ENCODE measurements around the gene LHB.
A peak's percentile ranks its signal among the peaks of the same experiment; 100 is the strongest.
"Not testable (repeated sequence)": the region's sequence is repeated elsewhere in the genome, so short reads cannot be mapped to it uniquely, and the experiment has no call there.

The LHB gene

DNA sequence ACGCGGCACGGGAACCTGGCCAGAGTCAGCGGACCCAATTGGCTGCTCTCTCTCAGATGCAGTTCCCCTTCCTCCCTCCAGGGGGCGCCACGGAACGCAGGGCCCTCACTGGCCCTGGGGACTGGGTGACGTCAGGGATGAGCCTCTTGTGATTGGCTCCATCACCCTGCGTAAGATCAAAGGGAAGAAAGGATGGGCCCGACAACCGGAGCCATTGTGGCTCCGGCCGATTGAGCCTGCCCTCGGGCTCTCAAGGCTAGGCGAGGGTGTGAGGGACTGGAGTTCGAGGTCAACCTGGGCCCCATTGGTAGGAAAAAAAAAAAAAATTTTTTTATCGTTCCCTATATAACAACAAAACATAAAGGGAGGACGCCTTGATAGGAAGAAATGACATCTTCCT is 19.9 kb upstream of the LHB start, which contains the start of gene CGB1:
TSS of gene CGB1 (minus strand) at position 81 of the 400 bp plus-strand sequence. CDS start 184 bp downstream, outside the sequence.
- DNase-seq = peak; percentile 83 to 84

- DNase-seq = peak; percentile 94 to 96
These were observed 14.9 kb upstream of the LHB start, which contains the start of gene CGB2 for GRCh38 chr19:49031642-49032301. CGB2 (plus strand) TSS chr19:49031890; CDS start chr19:49032096, 206 bp downstream.

GRCh38 chr19:49030323-49030722 is 13.4 kb upstream of the LHB start:
- DNase-seq = not testable (repeated sequence)

- not testable (repeated sequence) for DNase-seq
These were observed 12.9 kb upstream of the LHB start for GRCh38 chr19:49029749-49030148.

DNA sequence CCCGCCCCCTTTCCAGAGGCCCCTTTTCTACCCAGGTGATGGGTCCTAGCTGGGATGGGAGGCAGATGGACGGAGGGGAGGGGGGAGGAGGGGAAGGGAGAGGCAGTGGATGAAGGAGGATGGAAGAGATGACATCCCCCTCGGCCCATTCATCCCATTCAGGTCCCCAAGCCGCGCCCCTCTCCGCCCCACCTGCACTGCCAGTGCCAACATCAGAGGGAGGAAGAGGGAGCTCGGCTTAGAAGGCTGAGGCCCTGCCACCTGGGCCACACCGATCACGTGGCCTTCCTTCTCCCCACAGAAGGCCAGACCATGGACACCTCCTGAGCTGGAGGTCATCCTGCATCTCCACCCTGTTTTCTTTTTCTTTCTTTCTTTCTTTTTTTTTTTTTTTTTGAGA is 11.8 kb upstream of the LHB start:
- DNase-seq = not testable (repeated sequence)

DNA sequence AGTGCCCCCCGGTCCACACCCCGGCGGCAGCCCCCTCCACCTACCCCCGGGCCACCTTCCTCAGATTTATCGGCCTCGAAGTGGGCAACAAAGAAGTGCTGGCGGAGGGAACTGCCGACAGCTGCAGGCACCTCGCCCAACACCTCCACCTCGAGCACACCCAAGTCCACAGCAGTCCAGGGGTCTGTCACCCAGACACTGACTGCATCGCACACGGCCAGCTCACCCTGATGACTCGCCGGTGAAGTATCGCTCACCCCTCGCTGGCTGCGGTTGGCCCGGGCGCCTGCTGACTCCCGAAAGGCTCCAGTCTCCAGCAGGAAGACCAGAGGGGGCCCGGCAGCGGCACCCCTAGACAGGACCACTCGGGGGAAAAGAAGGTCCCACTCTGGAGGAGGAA is 8.7 kb upstream of the LHB start:
- DNase-seq = not testable (repeated sequence)

GRCh38 chr19:49025088-49025487 is 8.2 kb upstream of the LHB start:
- not testable (repeated sequence) for DNase-seq

DNA sequence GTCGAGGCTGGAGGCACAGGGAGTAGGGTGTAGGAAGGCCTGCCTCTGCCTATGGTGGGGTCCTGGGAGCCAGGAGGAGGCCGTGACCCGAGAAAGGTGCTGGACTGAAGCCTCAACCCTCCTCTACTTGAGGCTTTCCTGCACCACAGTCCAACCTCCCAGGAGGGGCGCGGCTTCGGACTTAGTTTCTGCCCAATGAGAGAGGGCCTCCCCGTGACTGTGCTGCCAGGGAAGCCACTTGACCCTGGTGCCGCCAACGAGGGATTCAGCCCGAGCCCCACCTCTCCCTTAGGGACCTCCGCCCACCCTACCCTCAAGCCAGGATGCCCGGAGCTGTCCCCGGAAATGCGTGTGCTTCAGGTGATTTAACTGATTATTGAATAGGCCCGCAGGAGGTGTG is 7.3 kb upstream of the LHB start, which contains the start of gene CGB3:
TSS of gene CGB3 (minus strand) at position 101 of the 400 bp plus-strand sequence. CDS start 362 bp downstream, outside the sequence.
- DNase-seq = not testable (repeated sequence)

- DNase-seq = no peak
These were observed 5.2 kb upstream of the LHB start for GRCh38 chr19:49022116-49022515.

- DNase-seq = no peak
These were observed 4.3 kb upstream of the LHB start for GRCh38 chr19:49020931-49021895.

DNA sequence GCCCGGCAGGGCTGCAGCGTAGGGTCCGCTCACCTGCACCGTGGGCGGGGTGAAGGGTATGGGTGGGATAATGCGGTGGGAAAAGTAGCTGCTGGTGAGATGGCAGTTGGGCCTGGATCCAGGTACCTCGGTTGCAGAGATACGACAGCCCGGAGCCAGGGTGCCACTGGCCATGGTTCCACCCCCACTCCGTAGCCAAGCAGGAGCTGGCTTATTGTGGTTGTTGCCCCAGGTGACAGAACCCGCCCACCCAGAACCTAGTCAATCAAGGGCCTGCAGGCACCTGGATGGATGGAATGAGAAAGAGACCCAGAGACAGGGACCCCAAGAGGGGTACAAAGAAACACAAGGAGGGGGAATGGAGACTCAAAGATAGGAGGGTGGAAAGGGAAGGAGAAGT is 3.5 kb upstream of the LHB start:
- DNase-seq = no peak

GRCh38 chr19:49019242-49019932 is 2.5 kb upstream of the LHB start:
- DNase-seq = peak; percentile 83 to 84

DNA sequence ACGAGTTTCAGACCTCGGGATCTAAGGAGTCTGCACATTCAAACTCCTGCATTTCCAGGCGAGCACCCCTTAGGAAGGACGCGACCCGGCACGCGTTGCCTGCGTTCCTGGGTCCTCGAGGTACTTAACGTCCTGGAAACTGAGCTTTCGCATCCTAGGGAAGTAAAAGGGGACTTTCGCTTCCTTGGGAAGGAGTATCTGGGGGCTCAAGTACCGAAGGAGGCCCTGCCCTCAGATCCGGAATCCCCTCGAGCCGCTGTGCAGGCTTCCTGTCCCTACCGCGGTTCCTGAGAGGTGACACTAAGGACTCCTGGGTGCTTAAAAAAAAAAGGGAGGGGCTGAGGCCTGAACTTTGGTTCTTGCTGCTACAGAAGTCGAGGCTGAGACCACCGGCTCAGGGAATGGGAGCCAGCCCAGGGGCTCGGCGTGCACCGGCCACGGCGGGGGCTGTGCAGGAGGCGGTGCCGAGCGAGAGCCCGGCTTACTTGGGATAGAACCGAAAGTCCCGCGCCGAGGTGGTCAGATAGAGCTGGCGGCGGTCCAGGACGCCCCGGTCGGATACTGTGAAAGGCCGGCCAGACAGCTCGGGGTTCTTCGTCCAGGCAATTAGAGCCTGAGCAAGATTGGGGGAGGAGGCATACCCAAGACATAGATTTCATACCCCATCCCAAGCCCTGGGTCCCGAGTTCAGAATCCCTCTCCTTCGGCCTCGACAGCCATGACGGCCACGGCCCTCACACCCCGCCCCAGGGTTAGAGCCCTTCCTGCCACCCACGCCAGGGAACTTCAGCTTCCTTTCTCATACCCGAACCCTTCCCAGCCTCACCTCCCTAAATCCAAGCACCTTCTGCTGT is 1.7 kb upstream of the LHB start:
- DNase-seq = peak; percentile 41 to 43

DNA sequence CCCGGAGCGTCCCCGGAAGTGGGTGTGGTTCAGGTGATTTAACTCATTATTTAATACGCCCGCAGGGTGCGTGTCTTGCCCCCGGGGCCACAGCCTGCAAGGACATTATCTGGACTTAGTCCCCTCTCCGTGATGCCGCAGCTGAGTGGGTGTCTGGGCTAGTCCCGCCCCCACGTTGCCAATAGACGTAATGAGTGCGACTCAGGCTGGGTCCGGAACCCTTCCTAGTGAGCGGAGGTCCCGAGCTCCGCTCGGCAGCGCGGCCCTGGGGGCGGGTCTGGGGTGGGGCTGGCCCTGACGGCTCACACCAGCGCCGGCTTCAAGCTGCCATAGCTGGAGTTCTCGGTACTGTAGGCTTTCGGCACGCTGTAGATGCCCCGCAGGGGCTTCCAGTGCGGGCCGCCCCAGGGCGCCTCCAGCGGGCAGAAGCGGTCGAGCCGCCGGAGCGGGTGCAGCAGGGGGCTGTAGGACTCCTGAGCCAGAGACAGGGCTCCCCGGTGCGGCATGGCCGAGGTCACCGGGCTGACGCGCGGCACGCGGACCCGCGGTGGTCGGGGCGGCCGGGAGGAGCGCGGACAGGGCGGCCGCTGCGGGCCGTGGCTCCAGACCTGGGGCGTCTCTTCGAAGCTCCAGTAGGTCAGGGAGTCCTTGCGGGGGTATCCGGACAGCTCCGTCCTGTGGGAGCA is 918 bp upstream of the LHB start:
- DNase-seq = peak; percentile 75 to 81

DNA sequence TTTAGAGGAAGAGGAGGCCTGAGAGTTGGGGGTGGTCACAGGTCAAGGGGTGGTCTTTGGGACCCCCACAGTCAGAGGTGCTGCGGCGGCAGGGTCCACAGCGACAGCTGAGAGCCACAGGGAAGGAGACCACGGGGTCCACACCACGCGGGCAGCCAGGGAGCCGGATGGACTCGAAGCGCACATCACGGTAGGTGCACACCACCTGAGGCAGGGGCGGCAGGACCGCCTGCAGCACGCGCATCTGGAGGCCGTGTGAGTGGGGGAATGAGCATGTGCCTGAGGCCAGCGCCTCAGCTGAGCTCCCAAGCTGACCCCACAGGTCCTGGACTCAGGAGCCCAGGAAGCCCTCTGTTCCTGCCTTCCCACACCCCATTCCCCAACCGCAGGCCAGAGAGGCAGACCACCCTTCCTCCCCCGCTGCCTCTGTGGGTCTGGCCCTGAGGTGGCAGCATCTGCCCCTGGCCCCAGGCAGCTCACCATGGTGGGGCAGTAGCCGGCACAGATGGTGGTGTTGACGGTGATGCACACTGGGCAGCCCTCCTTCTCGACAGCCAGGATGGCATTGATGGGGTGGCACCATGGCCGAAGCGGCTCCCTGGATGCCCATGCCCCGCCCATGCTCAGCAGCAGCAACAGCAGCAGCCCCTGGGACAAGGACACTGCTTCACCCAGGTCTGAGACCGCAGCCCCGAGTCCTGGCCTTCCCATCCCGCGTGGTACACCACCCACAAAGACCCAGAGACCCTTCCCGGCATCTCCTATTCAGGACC is 638 bp downstream of the LHB start:
- DNase-seq = no peak

DNA sequence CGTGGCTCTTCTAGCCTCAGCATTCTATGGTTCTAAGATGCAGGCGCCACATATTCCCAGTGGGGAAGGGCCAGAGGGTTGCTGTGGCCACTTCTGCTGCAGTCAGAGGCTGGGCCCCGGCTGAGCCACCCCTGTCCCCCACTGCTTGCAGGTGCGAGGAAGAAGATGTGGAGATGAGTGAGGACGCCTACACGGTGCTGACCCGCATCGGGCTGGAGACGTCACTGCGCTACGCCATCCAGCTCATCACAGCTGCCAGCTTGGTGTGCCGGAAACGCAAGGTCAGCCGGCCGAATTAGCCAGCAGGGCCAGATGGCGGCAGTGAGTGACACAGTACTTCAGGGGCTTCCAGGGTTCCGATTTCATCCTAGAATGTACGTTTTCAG is 2.0 kb downstream of the LHB start:
- DNase-seq = no peak

DNA sequence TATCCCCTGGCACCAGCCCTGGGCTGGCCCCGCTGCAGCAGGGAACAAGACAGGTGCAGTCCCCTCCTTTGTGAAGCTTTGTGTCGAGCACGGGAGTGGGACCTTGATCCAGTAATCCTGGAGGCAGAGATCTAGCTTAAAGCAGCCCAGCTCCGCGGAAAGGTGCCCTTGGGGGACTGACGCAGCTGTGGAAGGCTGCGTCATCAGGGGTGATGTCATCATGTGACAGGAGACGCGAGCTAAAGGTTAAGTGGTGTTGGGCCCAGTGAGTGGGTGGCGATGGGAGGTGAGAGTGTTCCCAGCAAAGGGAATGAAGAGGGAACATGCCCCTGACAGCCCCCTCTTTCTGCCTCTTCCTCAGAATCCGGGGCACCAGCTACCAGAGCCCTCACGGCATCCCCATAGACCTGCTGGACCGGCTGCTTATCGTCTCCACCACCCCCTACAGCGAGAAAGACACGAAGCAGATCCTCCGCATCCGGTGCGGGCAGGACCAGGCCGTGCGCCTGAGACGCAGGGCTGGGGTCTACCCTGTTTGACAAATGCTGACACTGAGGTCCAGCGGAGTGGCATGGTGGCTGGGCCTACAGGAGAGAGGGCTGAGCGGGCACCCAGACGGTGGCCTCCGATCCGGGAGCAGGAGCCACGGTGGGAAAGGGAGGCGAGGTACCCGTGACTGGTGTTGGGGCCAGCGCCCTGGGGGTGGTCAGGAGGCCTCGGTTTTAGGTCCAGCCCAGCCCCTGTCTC is 2.6 kb downstream of the LHB start:
- no peak for DNase-seq

DNA sequence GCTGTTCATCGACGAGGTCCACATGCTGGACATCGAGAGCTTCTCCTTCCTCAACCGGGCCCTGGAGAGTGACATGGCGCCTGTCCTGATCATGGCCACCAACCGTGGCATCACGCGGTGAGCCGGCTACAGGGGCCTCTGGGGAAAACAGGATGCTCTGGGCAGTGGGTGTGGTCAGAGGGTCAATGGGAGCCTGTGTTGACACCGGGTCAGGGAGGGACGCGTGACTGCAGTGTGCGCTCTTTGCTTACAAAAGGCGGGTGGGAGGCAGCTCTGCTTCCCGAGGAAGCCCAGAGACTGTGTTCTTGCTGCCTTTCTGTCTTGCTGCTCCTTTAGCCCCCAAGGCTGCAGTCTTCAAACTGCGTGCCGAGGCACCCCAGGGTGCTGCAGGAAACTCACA is 5.7 kb downstream of the LHB start:
- no peak for DNase-seq

DNA sequence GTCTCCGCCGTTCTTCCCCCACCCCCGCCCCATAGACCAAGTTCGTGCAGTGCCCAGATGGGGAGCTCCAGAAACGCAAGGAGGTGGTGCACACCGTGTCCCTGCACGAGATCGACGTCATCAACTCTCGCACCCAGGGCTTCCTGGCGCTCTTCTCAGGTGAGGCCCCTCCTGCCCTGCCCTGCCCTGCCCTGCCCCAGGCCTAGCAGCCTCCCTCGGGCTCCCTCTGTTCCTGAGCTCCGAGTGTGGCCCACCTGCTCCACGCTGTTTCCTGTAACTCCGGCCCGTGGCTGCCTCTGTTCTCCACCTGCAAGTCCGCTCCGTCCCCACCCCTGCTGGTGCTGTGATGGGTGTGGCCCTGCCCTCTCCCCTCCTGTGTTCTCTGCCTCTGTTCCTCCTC is 6.4 kb downstream of the LHB start:
- no peak for DNase-seq

GRCh38 chr19:49009828-49010227 is 7.1 kb downstream of the LHB start:
- DNase-seq = no peak
